Measurements from ENCODE around the gene IL10RA.

DNA sequence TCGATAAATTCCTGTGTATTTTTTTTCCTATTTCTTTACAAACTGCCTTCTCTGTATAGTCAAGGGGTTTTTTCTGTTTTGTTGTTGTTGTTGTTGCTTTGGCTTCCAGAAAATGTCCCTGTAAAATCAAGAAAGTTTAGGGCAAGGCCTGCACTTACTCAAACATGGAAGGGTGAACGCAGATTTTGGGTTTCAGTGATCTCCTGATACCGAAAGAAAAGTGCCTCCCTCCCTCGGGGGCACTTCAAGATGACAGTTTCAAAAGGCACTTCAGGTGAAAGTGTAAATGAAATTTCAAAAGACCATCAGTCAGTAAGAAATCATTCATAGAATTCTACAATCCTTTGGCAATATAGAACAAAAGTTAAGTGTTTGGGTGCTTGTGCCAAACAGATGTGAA is 47.2 kb downstream of the IL10RA start:
- TF ChIP-seq EZH2 (IDR thresholded peaks at IDR 0.05) = no peak
- no peak for TF ChIP-seq POLR2AphosphoS5 (IDR thresholded peaks at IDR 0.05; ENCODE audit: borderline replicate concordance, low read depth, low read length)

All from SK-N-MC (cell line).